HepG2 (cell line): ENCODE results near the gene RWDD2A. TPM values are rescaled to one million over a fixed set of nuclear protein-coding genes. Genes with fewer than 3 reads are reported as not detected.

ENCODE experiments used
- GRHL1 ChIP-seq: sonication (generic); formaldehyde crosslinking; conservative IDR thresholded peaks from 2 replicates; pipeline ENCODE4 v1.8.0; 2022; ENCODE audit warnings: missing genetic modification reagents
- HNRNPH1 ChIP-seq: fragments of 200-400 bp; formaldehyde crosslinking; optimal IDR thresholded peaks from 2 replicates; pipeline ENCODE3; 2017; ENCODE audit warnings: mild to moderate bottlenecking, low read depth, low read length
- HOXA7 ChIP-seq: sonication (generic); formaldehyde crosslinking; IDR thresholded peaks from 2 replicates; pipeline ENCODE4 v1.8.1; 2022; ENCODE audit warnings: mild to moderate bottlenecking, missing genetic modification reagents, moderate library complexity
- ISL2 ChIP-seq: sonication (generic); formaldehyde crosslinking; IDR thresholded peaks from 2 replicates; pipeline ENCODE4 v1.5.0; 2020; ENCODE audit warnings: missing genetic modification reagents
- KLF15 ChIP-seq: sonication (generic); formaldehyde crosslinking; IDR thresholded peaks from 2 replicates; pipeline ENCODE4 v1.8.1; 2023; ENCODE audit warnings: borderline replicate concordance, mild to moderate bottlenecking, inconsistent platforms, missing genetic modification reagents, mixed read lengths
- MAFF ChIP-seq: IDR thresholded peaks from 2 replicates; pipeline ENCODE4 v1.6.1; 2011; ENCODE audit warnings: low read depth, low read length, improper control_type of control experiment
- NFYC ChIP-seq: IDR thresholded peaks from 2 replicates; pipeline ENCODE4 v1.6.1; 2016; ENCODE audit warnings: missing genetic modification reagents, missing compliant biosample characterization
- PBX2 ChIP-seq: IDR thresholded peaks from 2 replicates; pipeline ENCODE4 v1.6.1; 2016; ENCODE audit warnings: control low read depth
- PHF21A ChIP-seq: sonication (generic); formaldehyde crosslinking; IDR thresholded peaks from 2 replicates; pipeline ENCODE4 v1.5.0; 2020; ENCODE audit warnings: mild to moderate bottlenecking, missing genetic modification reagents
- PRMT3 ChIP-seq: sonication (generic); formaldehyde crosslinking; IDR thresholded peaks from 2 replicates; pipeline ENCODE4 v1.8.1; 2022; ENCODE audit warnings: low read depth, mild to moderate bottlenecking, moderate library complexity, missing genetic modification reagents, borderline replicate concordance
- RAD51 ChIP-seq: fragments of 450-650 bp; IDR thresholded peaks from 2 replicates; pipeline ENCODE4 v1.6.1; 2016; ENCODE audit warnings: borderline replicate concordance
- SMYD3 ChIP-seq: sonication (generic); formaldehyde crosslinking; IDR thresholded peaks from 2 replicates; pipeline ENCODE4 v1.8.1; 2023; ENCODE audit warnings: mild to moderate bottlenecking, missing genetic modification reagents
- SP1 ChIP-seq, 2 experiments: fragments of 450-650 bp in 1 of 2; sonication (generic) in 1 of 2; formaldehyde crosslinking in 1 of 2; IDR thresholded peaks; 2 replicates each; pipeline versions ENCODE4 v1.4.0 to v1.6.1; 2016 to 2020; ENCODE audit warnings: missing genetic modification reagents in 1 of 2
- TBP ChIP-seq: sonication (generic); formaldehyde crosslinking; IDR thresholded peaks from 2 replicates; pipeline ENCODE4 v1.5.0; 2020; ENCODE audit warnings: missing genetic modification reagents
- TFAP4 ChIP-seq: sonication (generic); IDR thresholded peaks from 2 replicates; pipeline ENCODE4 v1.6.1; 2016; ENCODE audit warnings: low read depth, borderline replicate concordance
- ZBTB37 ChIP-seq: sonication (generic); formaldehyde crosslinking; IDR thresholded peaks from 2 replicates; pipeline ENCODE4 v1.4.0; 2020; ENCODE audit warnings: mild to moderate bottlenecking, missing genetic modification reagents
- ZC3H4 ChIP-seq: sonication (generic); formaldehyde crosslinking; IDR thresholded peaks from 2 replicates; pipeline ENCODE4 v1.4.0; 2020; ENCODE audit warnings: missing genetic modification reagents, borderline replicate concordance
- ZFP36L1 ChIP-seq: sonication (generic); formaldehyde crosslinking; IDR thresholded peaks from 2 replicates; pipeline ENCODE4 v1.8.0; 2022; ENCODE audit warnings: mild to moderate bottlenecking, missing genetic modification reagents, moderate library complexity
- ZMAT5 ChIP-seq: sonication (generic); formaldehyde crosslinking; IDR thresholded peaks from 2 replicates; pipeline ENCODE4 v1.5.0; 2020; ENCODE audit warnings: mild to moderate bottlenecking, low read depth, missing genetic modification reagents, borderline replicate concordance
- ZNF225 ChIP-seq: sonication (generic); formaldehyde crosslinking; IDR thresholded peaks from 2 replicates; pipeline ENCODE4 v1.4.0; 2020; ENCODE audit warnings: mild to moderate bottlenecking, missing genetic modification reagents
- ZNF382 ChIP-seq: sonication (generic); formaldehyde crosslinking; IDR thresholded peaks from 2 replicates; pipeline ENCODE4 v1.5.0; 2020; ENCODE audit warnings: missing genetic modification reagents, mild to moderate bottlenecking, borderline replicate concordance
- ZNF460 ChIP-seq: sonication (generic); formaldehyde crosslinking; IDR thresholded peaks from 2 replicates; pipeline ENCODE4 v1.5.1; 2020; ENCODE audit warnings: missing genetic modification reagents, mild to moderate bottlenecking, borderline replicate concordance
- ZNF558 ChIP-seq: sonication (generic); formaldehyde crosslinking; IDR thresholded peaks from 2 replicates; pipeline ENCODE4 v1.9.0; 2022; ENCODE audit warnings: mild to moderate bottlenecking, missing genetic modification reagents, borderline replicate concordance
- ZSCAN21 ChIP-seq: sonication (generic); formaldehyde crosslinking; IDR thresholded peaks from 2 replicates; pipeline ENCODE4 v1.8.0; 2022; ENCODE audit warnings: mild to moderate bottlenecking, missing genetic modification reagents, moderate library complexity, borderline replicate concordance
- polyA plus RNA-seq, 8 experiments: library from polyadenylated mRNA; depleted of rRNA in 3 of 8; stranded (reverse) in 7 of 8; unstranded in 1 of 8; fragments of >200 nt; fragmentation: Illumina TruSeq in 4 of 8; extraction: Trizol in 4 of 8; gene quantifications; 2 replicates each; pipeline versions ENCODE4 v1.2.1 to v1.2.3, GENCODE V29; 2011 to 2016; ENCODE audit warnings: low read depth in 4 of 8, missing spikeins in 1 of 8, mixed read lengths in 1 of 8; ENCODE audit not compliant: insufficient read depth in 1 of 8
- total RNA-seq, 5 experiments: library from RNA; depleted of rRNA; stranded (reverse); fragments of >200 nt; fragmentation: Illumina TruSeq; extraction: Trizol; gene quantifications; 2 replicates each; pipeline ENCODE4 v1.2.3, GENCODE V29; 2016; ENCODE audit warnings: low read depth in 1 of 5

The RWDD2A gene
- total and polyA plus RNA-seq, 2 of the 13 experiments (the other 11 are each of a cell fraction or from before 2014, with no cell fraction given): 5.3 to 8.1 TPM

GRCh38 chr6:83192871-83193746, at the start of gene RWDD2A, which contains the start of gene PGM3 (continued):
- TF ChIP-seq PRMT3 (no peak), SMYD3 (peak; percentile 62; the same call in 1 of the 2 replicates), RAD51 (no peak), ZNF382 (CRISPR knock-in tag) (no peak), ZMAT5 (CRISPR knock-in tag) (no peak), ZNF558 (CRISPR knock-in tag) (peak; percentile 73; the same call in 1 of the 2 replicates), NFYC (peak; percentile 81), TBP (no peak), ZSCAN21 (CRISPR knock-in tag) (no peak; the same call in 1 of the 2 replicates), ZFP36L1 (peak; percentile 56; the same call in 1 of the 2 replicates), KLF15 (CRISPR knock-in tag) (no peak), TFAP4 (peak; percentile 57; the same call in 1 of the 2 replicates), MAFF (no peak), PHF21A (CRISPR knock-in tag) (peak; percentile 16; the same call in 1 of the 2 replicates), ZNF225 (CRISPR knock-in tag) (peak; percentile 83; the same call in 1 of the 2 replicates), ZC3H4 (CRISPR knock-in tag) (no peak), ZNF460 (CRISPR knock-in tag) (no peak; the same call in 1 of the 2 replicates), SP1 (IDR thresholded peaks at IDR 0.05) (no peak), SP1 (CRISPR knock-in tag; IDR thresholded peaks at IDR 0.05) (peak; percentile 90), GRHL1 (CRISPR knock-in tag) (no peak), HOXA7 (no peak), HNRNPH1 (no peak), PBX2 (no peak), ISL2 (peak; percentile 27; the same call in 1 of the 2 replicates), ZBTB37 (no peak)
